IMR-90 (cell line): Measurements from ENCODE around the gene MYH10. TPM values are rescaled to one million over a fixed set of nuclear protein-coding genes. Genes with fewer than 3 reads are reported as not detected.

Experiments used
- ATAC-seq: fragments of 200-7000 bp; cut with Tn5 transposase; 2 replicates; pipeline ENCODE4 v1.9.1; 2020; ENCODE audit warnings: low read depth, mild to moderate bottlenecking, moderate library complexity
- BruUV-seq: library from RNA; stranded (reverse); fragments of 400-500 nt; replicated peaks from 2 replicates; lab custom pipeline; 2021; lab: Mats Ljungman, UMichigan
- CTCF ChIA-PET: fragments of 300-600 bp; formaldehyde crosslinking; extraction: SDS; loops from one replicate; lab custom pipeline; 2021; ENCODE audit warnings: antibody characterized with exemption; lab: Yijun Ruan, JAX
- POLR2A ChIA-PET: fragments of 300-600 bp; sonication (Branson Sonifier 250); formaldehyde crosslinking; loops from one replicate; lab custom pipeline; 2022; ENCODE audit warnings: antibody characterized with exemption; ENCODE audit not compliant: unreplicated experiment; lab: Charles Lee
- DNase-seq: peaks from one replicate; pipeline ENCODE4 v3.0.0; 2013
- H2AFZ ChIP-seq: replicated peaks from 2 replicates; pipeline ENCODE3; 2013; ENCODE audit warnings: low read length, mild to moderate bottlenecking; ENCODE audit not compliant: poor library complexity
- H2AK5ac ChIP-seq: 2 replicates; pipeline ENCODE4 v1.6.1; 2013; ENCODE audit warnings: low read depth, low read length, inconsistent platforms
- H2AK9ac ChIP-seq: replicated peaks from 2 replicates; pipeline ENCODE3; 2013; ENCODE audit warnings: mild to moderate bottlenecking, low read depth, low read length, moderate library complexity; ENCODE audit not compliant: poor library complexity
- H2BK120ac ChIP-seq: 2 replicates; pipeline ENCODE4 v1.6.1; 2013; ENCODE audit warnings: low read depth, low read length, inconsistent platforms
- H2BK15ac ChIP-seq: 3 replicates; pipeline ENCODE4 v1.6.1; 2013; ENCODE audit warnings: low read depth, low read length, inconsistent platforms
- H2BK20ac ChIP-seq: 2 replicates; pipeline ENCODE4 v1.6.1; 2013; ENCODE audit warnings: low read depth, mild to moderate bottlenecking, inconsistent platforms, low read length, moderate library complexity
- H2BK5ac ChIP-seq: 2 replicates; pipeline ENCODE4 v1.6.1; 2013; ENCODE audit warnings: mild to moderate bottlenecking, low read depth, low read length, inconsistent platforms; ENCODE audit not compliant: poor library complexity, severe bottlenecking
- H3K14ac ChIP-seq: replicated peaks from 2 replicates; pipeline ENCODE4 v1.6.1; 2013; ENCODE audit warnings: low read depth, low read length, inconsistent platforms
- H3K18ac ChIP-seq: 2 replicates; pipeline ENCODE4 v1.6.1; 2013; ENCODE audit warnings: low read depth, low read length, control low read depth
- H3K23ac ChIP-seq: 2 replicates; pipeline ENCODE4 v1.6.1; 2013; ENCODE audit warnings: low read depth, low read length, inconsistent platforms
- H3K27ac ChIP-seq: 2 replicates; pipeline ENCODE4 v1.5.1; 2013; ENCODE audit warnings: mild to moderate bottlenecking, control low read depth, low read length; ENCODE audit not compliant: insufficient read depth
- H3K27me3 ChIP-seq: 2 replicates; pipeline ENCODE4 v1.6.1; 2013; ENCODE audit warnings: low read length; ENCODE audit not compliant: control insufficient read depth, insufficient read depth
- H3K36me3 ChIP-seq: 2 replicates; pipeline ENCODE4 v1.6.1; 2013; ENCODE audit warnings: low read length, mixed read lengths; ENCODE audit not compliant: control insufficient read depth, insufficient read depth
- H3K4ac ChIP-seq: 2 replicates; pipeline ENCODE4 v1.6.1; 2013; ENCODE audit warnings: low read depth, low read length, inconsistent platforms
- H3K4me1 ChIP-seq: 2 replicates; pipeline ENCODE4 v1.6.1; 2013; ENCODE audit warnings: low read length, mixed read lengths; ENCODE audit not compliant: control insufficient read depth, insufficient read depth
- H3K4me2 ChIP-seq: 2 replicates; pipeline ENCODE4 v1.6.1; 2013; ENCODE audit warnings: low read depth, mild to moderate bottlenecking, control low read depth, low read length, moderate library complexity
- H3K4me3 ChIP-seq: 2 replicates; pipeline ENCODE4 v1.5.1; 2013; ENCODE audit warnings: low read depth, mild to moderate bottlenecking, control low read depth, low read length, moderate library complexity; ENCODE audit not compliant: insufficient read depth
- H3K56ac ChIP-seq: 2 replicates; pipeline ENCODE4 v1.6.1; 2013; ENCODE audit warnings: low read length, inconsistent platforms; ENCODE audit not compliant: insufficient read depth; ENCODE audit errors: extremely low read depth
- H3K79me1 ChIP-seq, 2 experiments: 2 replicates each; pipeline ENCODE4 v1.6.1; 2013; ENCODE audit warnings: low read length in 2 of 2, inconsistent platforms in 1 of 2, low read depth in 1 of 2
- H3K9ac ChIP-seq: 2 replicates; pipeline ENCODE4 v1.6.1; 2013; ENCODE audit warnings: low read depth, low read length, control low read depth
- H3K9me1 ChIP-seq: 2 replicates; pipeline ENCODE4 v1.6.1; 2013; ENCODE audit warnings: low read length, inconsistent platforms; ENCODE audit not compliant: insufficient read depth
- H3K9me3 ChIP-seq: 2 replicates; pipeline ENCODE4 v1.6.1; 2013; ENCODE audit warnings: low read length; ENCODE audit not compliant: control insufficient read depth, insufficient read depth
- H4K20me1 ChIP-seq: 2 replicates; pipeline ENCODE4 v1.6.1; 2013; ENCODE audit warnings: low read length, inconsistent platforms; ENCODE audit not compliant: insufficient read depth
- H4K5ac ChIP-seq: 2 replicates; pipeline ENCODE4 v1.6.1; 2013; ENCODE audit warnings: mild to moderate bottlenecking, low read depth, low read length, control low read depth
- H4K8ac ChIP-seq, 2 experiments: 2 replicates each; pipeline ENCODE4 v1.6.1; 2013; ENCODE audit warnings: low read depth in 2 of 2, low read length in 2 of 2, control low read depth in 1 of 2, inconsistent platforms in 1 of 2
- H4K91ac ChIP-seq: 2 replicates; pipeline ENCODE4 v1.6.1; 2013; ENCODE audit warnings: low read depth, low read length, inconsistent platforms; ENCODE audit not compliant: insufficient read depth
- BHLHE40 ChIP-seq: fragments of 150-350 bp; IDR thresholded peaks from 2 replicates; pipeline ENCODE4 v1.6.1; 2016; ENCODE audit warnings: mild to moderate bottlenecking, low read depth, low read length
- CEBPB ChIP-seq: IDR thresholded peaks from 2 replicates; pipeline ENCODE4 v1.6.1; 2012; ENCODE audit warnings: low read depth, low read length, improper control_type of control experiment
- CHD1 ChIP-seq: IDR thresholded peaks from 2 replicates; pipeline ENCODE4 v1.6.1; 2012; ENCODE audit warnings: low read depth, low read length, improper control_type of control experiment
- CTCF ChIP-seq: conservative IDR thresholded peaks from 2 replicates; pipeline ENCODE4 v1.5.1; 2012; ENCODE audit warnings: mild to moderate bottlenecking, low read depth, low read length, improper control_type of control experiment
- FOS ChIP-seq: fragments of 150-350 bp; IDR thresholded peaks from 2 replicates; pipeline ENCODE4 v1.6.1; 2016; ENCODE audit warnings: low read depth, low read length
- MAFK ChIP-seq: IDR thresholded peaks from 2 replicates; pipeline ENCODE4 v1.6.1; 2012; ENCODE audit warnings: low read depth, low read length, improper control_type of control experiment
- MAZ ChIP-seq: IDR thresholded peaks from 2 replicates; pipeline ENCODE4 v1.6.1; 2012; ENCODE audit warnings: low read depth, mild to moderate bottlenecking, low read length, improper control_type of control experiment, moderate library complexity, borderline replicate concordance
- MXI1 ChIP-seq: IDR thresholded peaks from 2 replicates; pipeline ENCODE4 v1.6.1; 2012; ENCODE audit warnings: low read depth, mild to moderate bottlenecking, low read length, moderate library complexity, borderline replicate concordance
- NFE2L2 ChIP-seq: fragments of 150-350 bp; IDR thresholded peaks from 2 replicates; pipeline ENCODE4 v1.6.1; 2016; ENCODE audit warnings: low read depth, mild to moderate bottlenecking, low read length
- POLR2A ChIP-seq: IDR thresholded peaks from 2 replicates; pipeline ENCODE4 v1.6.1; 2012; ENCODE audit warnings: mild to moderate bottlenecking, low read depth, low read length
- RAD21 ChIP-seq: IDR thresholded peaks from 2 replicates; pipeline ENCODE4 v1.6.1; 2012; ENCODE audit warnings: low read length, improper control_type of control experiment
- RCOR1 ChIP-seq: IDR thresholded peaks from 2 replicates; pipeline ENCODE4 v1.6.1; 2012; ENCODE audit warnings: mild to moderate bottlenecking, low read length, improper control_type of control experiment; ENCODE audit not compliant: insufficient replicate concordance
- RFX5 ChIP-seq: IDR thresholded peaks from 2 replicates; pipeline ENCODE4 v1.8.0; 2012; ENCODE audit warnings: low read depth, mild to moderate bottlenecking, low read length, moderate library complexity
- SMC3 ChIP-seq: fragments of 150-350 bp; IDR thresholded peaks from 2 replicates; pipeline ENCODE4 v1.6.1; 2016; ENCODE audit warnings: low read depth, mild to moderate bottlenecking, antibody characterized with exemption, low read length, moderate library complexity
- USF2 ChIP-seq: fragments of 150-350 bp; IDR thresholded peaks from 2 replicates; pipeline ENCODE4 v1.6.1; 2017; ENCODE audit warnings: mild to moderate bottlenecking, antibody characterized with exemption, low read length, low read depth
- WGBS, 2 experiments: methylation state at CpG; one replicate each; pipeline versions ENCODE4 v1.1.5 to v1.1.7; 2013; ENCODE audit warnings: missing lambda C conversion rate in 2 of 2; ENCODE audit not compliant: insufficient read length in 1 of 2; ENCODE audit errors: extremely low coverage in 2 of 2; 5-methylcytosine and 5-hydroxymethylcytosine counted together
- dilution Hi-C: fragments of 300-500 bp; cut with HindIII; formaldehyde crosslinking; loops from one replicate; pipeline ENCODE4 v1.14.3; 2018; ENCODE audit warnings: low sequenced_read_pairs; ENCODE audit not compliant: unreplicated experiment
- in situ Hi-C: fragments of 300-500 bp; cut with MboI; formaldehyde crosslinking; loops from 3 replicates; pipeline ENCODE4 v1.14.3; 2019; ENCODE audit warnings: low sequenced_read_pairs, inconsistent platforms, mixed read lengths
- intact Hi-C: fragments of 100-400 bp; cut with micrococcal nuclease; formaldehyde crosslinking; loops from 2 replicates; pipeline ENCODE4 v1.10.0; 2022
- polyA plus RNA-seq, 3 experiments: library from polyadenylated mRNA; depleted of rRNA; stranded (reverse); fragments of >200 nt; gene quantifications; 2 replicates each; pipeline ENCODE4 v1.2.3, GENCODE V29; 2012; ENCODE audit warnings: low replicate concordance in 1 of 3
- total RNA-seq: library from RNA; depleted of rRNA; stranded (reverse); fragments of >200 nt; gene quantifications from 2 replicates; pipeline ENCODE4 v1.2.3, GENCODE V29; 2012
- TF ChIP-seq, protein P1 (sequence below): fragments of 150-350 bp; IDR thresholded peaks from 2 replicates; pipeline ENCODE4 v1.6.1; 2016; ENCODE audit warnings: low read depth, mild to moderate bottlenecking, low read length, moderate library complexity, borderline replicate concordance

Gene MYH10
- total and polyA plus RNA-seq, 2 of the 4 experiments (the other 2 are of a cell fraction), result 71.2 to 95.2 TPM

DNA sequence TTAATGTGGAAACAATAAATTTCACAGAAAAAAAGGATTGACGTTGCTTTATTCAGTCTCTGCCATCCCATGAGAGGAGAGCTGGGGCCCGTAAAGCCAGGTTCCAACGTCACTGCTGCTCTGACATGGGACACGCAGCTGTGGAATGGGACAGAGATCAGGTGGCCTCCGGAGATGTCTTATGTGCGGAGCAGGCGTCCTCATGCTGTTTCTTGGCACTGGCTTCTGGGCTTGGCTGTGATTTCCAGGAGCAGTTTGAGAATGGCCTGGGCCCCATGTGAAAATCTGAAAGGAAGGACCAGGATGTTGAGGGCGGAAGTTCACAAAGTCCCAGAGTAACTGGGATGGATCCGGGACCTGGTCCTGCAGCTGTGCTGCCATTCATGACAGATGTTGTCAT, 162.4 kb downstream of the MYH10 start:
- Histone ChIP-seq H3K36me3 (peaks cover 65% of the 10 kb centered on the region), H3K27me3 (no peaks in the 10 kb centered on the region), H2BK5ac (no peak overlapping the region), H2BK20ac (no peak overlapping the region), H3K4me2 (no peak overlapping the region), H3K14ac (no peak overlapping the region), H3K18ac (no peak overlapping the region), H3K4me1 (peaks cover 13% of the 10 kb centered on the region; the same call in 1 of the 2 replicates), H2BK120ac (no peak overlapping the region), H2AK5ac (no peak overlapping the region), H3K9me3 (no peaks in the 10 kb centered on the region), H3K23ac (no peak overlapping the region), H3K4me3 (no peak overlapping the region), H2BK15ac (no peak overlapping the region), H2AK9ac (no peak overlapping the region), H3K4ac (no peak overlapping the region), H4K91ac (no peak overlapping the region), H3K9ac (no peak overlapping the region), H3K27ac (no peak overlapping the region), H3K9me1 (peaks cover 12% of the 10 kb centered on the region; the same call in 1 of the 2 replicates), H2AFZ (no peak overlapping the region), H3K56ac (no peak overlapping the region), H4K5ac (no peak overlapping the region), H3K79me1 (peaks cover 25 to 87% of the 10 kb centered on the region in 2 experiments; a peak in 3 of 4 replicates), H4K8ac (no peak overlapping the region), H4K20me1 (peaks cover 81% of the 10 kb centered on the region)
- BruUV-seq, result no TSS peak
- dilution Hi-C loops, result no loop called here
- POLR2A ChIA-PET, result no interaction called here
- DNase-seq, result no peak
- intact Hi-C loops, result no loop called here
- 82% methylated on average over 4 of the region's 9 CpGs; no CpG with 5 or more reads in 1 of the 2 experiments for WGBS, 2 experiments
- CTCF ChIA-PET, result no interaction called here
- in situ Hi-C loops, result no loop called here
- TF ChIP-seq MXI1 (no peak), CEBPB (no peak), POLR2A (no peak), MAZ (no peak), MAFK (no peak), RFX5 (no peak), NFE2L2 (no peak), FOS (no peak), RAD21 (no peak), CTCF (no peak), SMC3 (no peak), USF2 (no peak), BHLHE40 (no peak), CHD1 (no peak), RCOR1 (no peak)
- TF ChIP-seq, protein P1, sequence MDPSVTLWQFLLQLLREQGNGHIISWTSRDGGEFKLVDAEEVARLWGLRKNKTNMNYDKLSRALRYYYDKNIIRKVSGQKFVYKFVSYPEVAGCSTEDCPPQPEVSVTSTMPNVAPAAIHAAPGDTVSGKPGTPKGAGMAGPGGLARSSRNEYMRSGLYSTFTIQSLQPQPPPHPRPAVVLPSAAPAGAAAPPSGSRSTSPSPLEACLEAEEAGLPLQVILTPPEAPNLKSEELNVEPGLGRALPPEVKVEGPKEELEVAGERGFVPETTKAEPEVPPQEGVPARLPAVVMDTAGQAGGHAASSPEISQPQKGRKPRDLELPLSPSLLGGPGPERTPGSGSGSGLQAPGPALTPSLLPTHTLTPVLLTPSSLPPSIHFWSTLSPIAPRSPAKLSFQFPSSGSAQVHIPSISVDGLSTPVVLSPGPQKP, result no peak
- no peak for ATAC-seq
